HEK293 (cell line): ENCODE data around the gene TMEM244.

Source experiments
- CTCF ChIA-PET: fragments of 350-600 bp; formaldehyde crosslinking; extraction: SDS; loops from one replicate; lab custom pipeline; 2021; ENCODE audit warnings: antibody characterized with exemption; lab: Yijun Ruan, JAX
- POLR2A ChIA-PET: fragments of 300-600 bp; formaldehyde crosslinking; extraction: SDS; loops from one replicate; lab custom pipeline; 2020; ENCODE audit warnings: antibody characterized with exemption, inconsistent platforms; lab: Yijun Ruan, JAX
- H3K27ac ChIP-seq: fragments of 200-500 bp; sonication (Bioruptor generic); 2 replicates; pipeline ENCODE4 v1.5.1; 2014; ENCODE audit warnings: low read depth, low read length, control low read depth, inconsistent platforms; ENCODE audit errors: extremely low read depth
- H3K36me3 ChIP-seq, 2 experiments: fragments of 200-500 bp in 1 of 2; sonication (Bioruptor generic) in 1 of 2; 1 replicate in 1 of 2; 2 replicates in 1 of 2; pipeline ENCODE4 v1.5.1; 2014 to 2017; ENCODE audit warnings: inconsistent platforms in 2 of 2, low read length in 2 of 2; ENCODE audit not compliant: control insufficient read depth in 2 of 2, insufficient read depth in 1 of 2
- H3K4me1 ChIP-seq: fragments of 200-500 bp; sonication (Bioruptor generic); 2 replicates; pipeline ENCODE4 v1.5.1; 2014; ENCODE audit warnings: mild to moderate bottlenecking, low read length, inconsistent platforms; ENCODE audit not compliant: control insufficient read depth, insufficient read depth
- H3K4me3 ChIP-seq: 2 replicates; pipeline ENCODE4 v1.5.1; 2011; ENCODE audit warnings: low read depth, mild to moderate bottlenecking, control low read depth, low read length, moderate library complexity
- H3K9me3 ChIP-seq: fragments of 200-500 bp; sonication (Bioruptor generic); 2 replicates; pipeline ENCODE4 v1.5.1; 2014; ENCODE audit warnings: low read depth, low read length, inconsistent platforms; ENCODE audit not compliant: control insufficient read depth, insufficient read depth
- ATF2 ChIP-seq: fragments of 450-650 bp; formaldehyde crosslinking; IDR thresholded peaks from 2 replicates; pipeline ENCODE4 v1.5.1; 2016; ENCODE audit warnings: missing biosample characterization, missing genetic modification characterization, low read depth
- CTCF ChIP-seq: fragments of 450-650 bp; formaldehyde crosslinking; IDR thresholded peaks from 2 replicates; pipeline ENCODE4 v1.5.1; 2016; ENCODE audit warnings: missing biosample characterization, missing genetic modification characterization
- HOXD13 ChIP-seq: sonication (generic); formaldehyde crosslinking; IDR thresholded peaks from 2 replicates; pipeline ENCODE4 v1.8.0; 2022; ENCODE audit warnings: missing genetic modification reagents, borderline replicate concordance
- INSM2 ChIP-seq: fragments of 450-650 bp; formaldehyde crosslinking; IDR thresholded peaks from 2 replicates; pipeline ENCODE4 v1.5.1; 2016; ENCODE audit warnings: missing biosample characterization, missing genetic modification characterization
- KLF1 ChIP-seq: fragments of 450-650 bp; formaldehyde crosslinking; IDR thresholded peaks from 2 replicates; pipeline ENCODE4 v1.5.1; 2016; ENCODE audit warnings: missing biosample characterization, missing genetic modification characterization
- PRDM2 ChIP-seq: fragments of 450-650 bp; formaldehyde crosslinking; IDR thresholded peaks from 2 replicates; pipeline ENCODE4 v1.5.1; 2016; ENCODE audit warnings: missing biosample characterization, missing genetic modification characterization, borderline replicate concordance
- RBAK ChIP-seq: fragments of 450-650 bp; formaldehyde crosslinking; IDR thresholded peaks from 2 replicates; pipeline ENCODE4 v1.5.1; 2016; ENCODE audit warnings: missing biosample characterization, missing genetic modification characterization
- SP7 ChIP-seq: fragments of 450-650 bp; formaldehyde crosslinking; IDR thresholded peaks from 2 replicates; pipeline ENCODE4 v1.5.1; 2016; ENCODE audit warnings: missing biosample characterization, missing genetic modification characterization
- ZBTB10 ChIP-seq: fragments of 450-650 bp; formaldehyde crosslinking; IDR thresholded peaks from 2 replicates; pipeline ENCODE4 v1.5.1; 2016; ENCODE audit warnings: missing biosample characterization, missing genetic modification characterization
- ZNF174 ChIP-seq: fragments of 450-650 bp; formaldehyde crosslinking; IDR thresholded peaks from 2 replicates; pipeline ENCODE4 v1.5.0; 2017; ENCODE audit warnings: missing biosample characterization, mild to moderate bottlenecking, missing genetic modification characterization
- ZNF391 ChIP-seq: fragments of 450-650 bp; formaldehyde crosslinking; IDR thresholded peaks from 2 replicates; pipeline ENCODE4 v1.5.1; 2016; ENCODE audit warnings: low read depth, missing biosample characterization, missing genetic modification characterization, borderline replicate concordance
- ZNF510 ChIP-seq: fragments of 450-650 bp; formaldehyde crosslinking; IDR thresholded peaks from 2 replicates; pipeline ENCODE4 v1.5.1; 2018; ENCODE audit warnings: mild to moderate bottlenecking, missing genetic modification characterization, missing biosample characterization; ENCODE audit not compliant: insufficient replicate concordance
- ZNF549 ChIP-seq: fragments of 450-650 bp; IDR thresholded peaks from 2 replicates; pipeline ENCODE4 v1.5.1; 2018; ENCODE audit warnings: missing biosample characterization, missing genetic modification characterization, mild to moderate bottlenecking, inconsistent platforms, moderate library complexity
- ZNF621 ChIP-seq: fragments of 450-650 bp; formaldehyde crosslinking; IDR thresholded peaks from 2 replicates; pipeline ENCODE4 v1.5.1; 2017; ENCODE audit warnings: missing biosample characterization, missing genetic modification characterization
- ZNF692 ChIP-seq: fragments of 450-650 bp; formaldehyde crosslinking; IDR thresholded peaks from 2 replicates; pipeline ENCODE4 v1.5.1; 2016; ENCODE audit warnings: missing biosample characterization, missing genetic modification characterization
- ZNF830 ChIP-seq: fragments of 450-650 bp; IDR thresholded peaks from 2 replicates; pipeline ENCODE4 v1.5.0; 2018; ENCODE audit warnings: missing biosample characterization, missing genetic modification characterization, low read depth, mild to moderate bottlenecking, moderate library complexity
- ZSCAN5A ChIP-seq: fragments of 450-650 bp; formaldehyde crosslinking; IDR thresholded peaks from 2 replicates; pipeline ENCODE4 v1.5.1; 2016; ENCODE audit warnings: missing biosample characterization, missing genetic modification characterization
- TF ChIP-seq, protein P1 (sequence below): fragments of 450-650 bp; formaldehyde crosslinking; IDR thresholded peaks from 2 replicates; pipeline ENCODE4 v1.5.1; 2016; ENCODE audit warnings: missing biosample characterization, missing genetic modification characterization

TMEM244 gene

GRCh38 chr6:129890164-129890563 lies 29.0 kb upstream of the TMEM244 start:
- TF ChIP-seq ZSCAN5A (no peak), ATF2 (tag by site-specific recombination) (no peak), CTCF (tag by site-specific recombination) (no peak), ZBTB10 (tag by site-specific recombination) (no peak), RBAK (no peak), ZNF621 (no peak), ZNF549 (tag by site-specific recombination) (no peak), HOXD13 (CRISPR knock-in tag) (no peak), ZNF510 (tag by site-specific recombination) (no peak), INSM2 (tag by site-specific recombination) (no peak), ZNF692 (tag by site-specific recombination) (no peak), ZNF830 (no peak), SP7 (tag by site-specific recombination) (no peak), KLF1 (tag by site-specific recombination) (no peak), PRDM2 (no peak), ZNF391 (tag by site-specific recombination) (no peak), ZNF174 (tag by site-specific recombination) (no peak)
- TF ChIP-seq, protein P1, sequence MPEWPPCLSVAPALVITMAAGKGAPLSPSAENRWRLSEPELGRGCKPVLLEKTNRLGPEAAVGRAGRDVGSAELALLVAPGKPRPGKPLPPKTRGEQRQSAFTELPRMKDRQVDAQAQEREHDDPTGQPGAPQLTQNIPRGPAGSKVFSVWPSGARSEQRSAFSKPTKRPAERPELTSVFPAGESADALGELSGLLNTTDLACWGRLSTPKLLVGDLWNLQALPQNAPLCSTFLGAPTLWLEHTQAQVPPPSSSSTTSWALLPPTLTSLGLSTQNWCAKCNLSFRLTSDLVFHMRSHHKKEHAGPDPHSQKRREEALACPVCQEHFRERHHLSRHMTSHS (tag by site-specific recombination) = no peak
- Histone ChIP-seq H3K9me3 (no peaks in the 10 kb centered on the region), H3K4me3 (no peak overlapping the region), H3K27ac (no peak overlapping the region), H3K4me1 (no peaks in the 10 kb centered on the region), H3K36me3 (no peaks in the 10 kb centered on the region)
- ChIA-PET POLR2A (no interaction called here), CTCF (interaction anchor here (0.7 to 3.1 kb wide), 7 partner anchors 10 to 392 kb away, joined by 3 to 12 read pairs (median 3); no protein-coding TSS in a partner anchor)
